MV-4-11 (cell line): ENCODE measurements around the gene RUNX3.

ENCODE experiments used
- DNase-seq: peaks from one replicate; lab custom pipeline; 2025; lab: John Stamatoyannopoulos, UW

RUNX3 gene

DNA sequence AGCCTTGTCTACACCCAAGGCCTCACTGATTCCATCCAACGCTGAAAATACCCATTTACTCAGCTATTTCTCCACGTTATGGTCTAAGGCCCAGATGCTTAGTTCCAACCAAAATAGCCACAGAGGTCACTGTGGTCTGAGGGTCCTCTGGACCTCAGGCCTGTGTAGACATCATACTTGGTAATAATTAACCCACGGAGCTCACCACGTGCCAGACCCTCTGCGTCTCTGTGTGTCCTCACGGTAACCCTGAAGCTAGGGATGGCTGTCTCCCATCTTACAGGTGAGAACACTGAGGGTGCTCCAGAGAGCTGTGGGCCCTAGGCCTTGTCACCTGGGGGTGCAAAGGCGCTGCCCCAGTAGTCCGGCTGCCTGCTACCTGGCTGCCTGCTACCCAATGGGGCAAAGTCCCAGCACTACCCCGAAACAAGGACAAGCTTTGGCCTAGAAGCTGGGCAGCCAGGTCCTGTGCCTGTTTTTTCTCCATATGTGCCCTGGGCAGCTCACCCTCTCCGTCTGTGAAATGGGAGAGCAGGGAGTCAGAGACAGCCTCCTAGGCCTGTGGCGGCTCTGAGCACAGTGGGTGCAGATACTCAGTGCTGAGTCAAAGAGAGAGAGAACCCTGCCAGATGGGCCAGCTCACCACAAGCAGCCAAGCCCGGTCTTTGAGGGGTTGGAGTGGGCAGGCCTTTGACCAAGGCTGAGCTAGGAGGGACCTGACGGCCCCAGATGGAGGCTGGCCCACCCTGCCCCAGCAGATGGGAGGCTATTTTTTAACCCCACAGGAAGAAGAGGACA, 17.0 kb upstream of the RUNX3 start:
- no peak for DNase-seq

DNA sequence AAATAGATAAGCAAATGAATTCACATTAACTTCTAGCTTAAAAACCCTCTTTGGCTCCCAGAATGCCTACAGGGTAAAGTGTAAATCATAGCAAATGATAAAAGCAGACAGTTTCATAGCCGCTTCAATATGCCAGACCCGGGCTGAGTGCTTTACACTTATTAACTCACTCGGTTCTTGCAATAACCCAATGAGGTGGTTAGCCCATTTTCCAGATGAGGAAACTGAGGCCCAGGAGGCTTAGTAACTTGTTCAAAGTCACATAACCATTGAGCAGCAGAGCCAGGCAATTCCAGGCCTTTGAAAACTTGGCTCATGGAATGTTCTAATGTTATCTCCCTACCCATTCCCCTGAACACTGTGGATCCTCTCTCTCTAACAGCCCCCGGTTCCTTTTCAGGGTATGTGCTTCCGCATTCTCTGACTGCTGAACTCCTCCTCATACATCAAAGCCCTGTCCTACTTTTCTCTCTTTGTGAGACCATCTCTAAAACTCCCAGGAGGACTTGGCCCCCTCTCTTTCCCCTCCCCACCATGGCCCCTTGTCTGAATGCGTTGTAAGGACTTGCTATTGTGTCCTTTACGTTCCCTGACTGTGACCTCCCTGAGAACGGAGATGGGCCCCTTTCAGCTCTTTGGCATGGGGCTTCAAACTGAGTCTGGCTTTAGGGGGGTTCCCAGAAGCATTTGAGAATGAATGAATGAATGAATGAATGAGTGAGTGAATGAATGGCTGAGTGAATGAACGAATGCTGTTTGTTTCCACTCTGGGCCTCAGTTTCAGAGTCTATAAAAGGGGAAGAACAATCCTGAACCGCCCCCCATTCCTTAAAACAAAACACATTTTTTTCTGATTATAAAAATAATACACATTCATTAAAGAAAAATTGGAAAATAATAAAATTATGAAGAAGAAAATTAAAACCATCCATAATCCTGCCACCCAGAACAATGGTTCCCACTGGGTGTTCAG, 15.6 kb upstream of the RUNX3 start:
- DNase-seq = no peak

DNA sequence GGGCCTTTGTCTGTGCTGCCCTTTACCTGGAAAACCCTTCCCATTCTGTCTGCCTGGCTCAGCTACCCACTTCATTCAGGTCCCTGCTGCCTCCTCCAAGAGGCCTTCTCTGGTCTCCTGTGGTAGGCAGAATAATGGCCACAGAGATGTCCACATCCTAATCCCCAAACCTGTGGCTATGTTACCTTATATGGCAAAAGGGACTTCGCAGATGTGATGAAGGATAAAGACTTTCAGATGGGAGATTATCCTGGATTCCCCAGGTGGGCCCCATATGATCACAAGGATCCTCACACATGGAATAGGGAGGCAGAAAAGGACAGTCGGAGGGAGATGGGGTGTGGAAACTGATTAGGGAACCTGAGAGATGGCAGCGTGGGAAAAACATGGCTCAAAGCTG, 14.2 kb upstream of the RUNX3 start:
- DNase-seq = no peak

DNA sequence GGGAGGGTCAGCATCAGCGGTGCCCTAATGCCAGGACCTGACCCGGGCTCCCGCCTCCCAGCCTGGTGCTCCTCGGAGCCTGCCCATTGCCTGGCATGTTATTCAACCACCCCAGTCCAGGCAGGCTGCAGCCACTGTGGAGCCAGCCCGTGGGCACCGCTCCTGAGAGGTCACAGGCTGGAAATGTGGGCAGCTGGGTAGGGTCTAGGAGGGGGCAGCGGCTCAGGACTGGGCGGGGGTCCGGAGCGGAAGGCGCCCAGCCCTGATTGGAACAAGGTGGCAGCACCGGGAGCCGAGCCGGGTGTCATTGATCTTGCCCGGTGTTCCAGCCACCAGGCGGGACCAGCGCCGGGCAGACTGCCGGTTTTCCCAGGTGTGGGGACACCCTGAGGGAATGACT, 12.7 kb upstream of the RUNX3 start:
- no peak for DNase-seq

DNA sequence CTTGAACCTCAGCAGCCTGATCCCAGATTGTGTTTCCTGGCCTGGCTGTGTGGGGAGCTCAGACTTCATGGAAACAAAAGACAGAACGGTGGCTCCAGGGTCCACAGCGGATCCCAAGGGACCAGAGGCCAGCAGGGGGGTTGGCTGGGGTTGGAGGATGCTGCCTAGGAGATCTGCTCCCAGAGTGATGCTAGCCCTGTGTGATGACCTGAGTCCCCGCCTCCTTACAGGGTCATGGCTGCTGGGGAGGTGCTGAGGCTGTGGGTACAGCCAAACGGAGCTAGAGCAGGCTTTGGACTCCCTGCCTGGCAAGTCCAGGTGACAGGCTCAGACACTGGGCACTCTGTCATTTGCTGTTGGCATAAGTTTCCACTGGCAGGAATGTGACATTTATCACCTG, 11.5 kb upstream of the RUNX3 start:
- no peak for DNase-seq

DNA sequence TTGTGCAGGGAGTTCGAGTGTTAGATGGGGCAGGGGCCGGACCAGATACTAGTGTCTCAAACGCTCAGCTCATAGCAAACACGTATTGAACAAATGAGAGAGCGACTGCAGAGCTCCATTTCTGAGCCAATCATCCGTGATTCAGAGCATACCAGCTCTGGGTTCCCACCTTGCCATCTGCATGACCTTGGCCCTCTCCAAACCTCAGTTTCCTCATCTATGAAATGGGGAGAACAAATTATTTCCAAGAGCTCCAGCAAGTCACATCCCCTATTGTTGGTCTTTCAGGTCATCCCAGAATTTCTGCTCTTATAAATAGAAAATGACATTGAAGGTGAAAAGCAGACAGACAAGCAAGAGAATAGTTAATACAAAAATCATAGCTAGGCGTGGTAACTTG, 10.2 kb upstream of the RUNX3 start:
- no peak for DNase-seq

DNA sequence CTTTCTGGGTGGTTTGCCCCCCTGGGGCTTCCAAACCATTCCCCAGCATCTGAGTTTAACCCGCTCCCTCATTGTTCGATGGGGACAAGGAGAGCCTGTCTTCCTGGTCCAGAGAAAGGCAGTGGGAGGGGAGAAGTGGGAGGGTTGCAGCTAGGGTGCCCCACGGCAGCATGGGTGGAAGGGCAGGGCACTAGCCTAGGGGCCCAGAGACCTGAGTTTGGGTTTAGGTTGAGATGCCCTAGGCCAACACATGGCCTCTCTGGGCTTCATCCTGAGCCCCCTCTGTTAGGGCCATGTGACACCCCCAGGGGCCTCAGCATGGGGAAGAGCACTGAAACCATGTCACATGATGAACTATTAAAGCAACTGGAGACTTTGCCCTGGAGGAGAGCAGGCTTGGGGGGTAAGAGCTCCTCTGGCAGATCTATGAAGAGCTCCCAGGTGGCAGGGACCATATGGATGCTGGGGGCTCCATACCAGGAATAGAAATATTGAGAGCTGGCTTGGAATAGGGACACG, 9.7 kb upstream of the RUNX3 start:
- DNase-seq = no peak

DNA sequence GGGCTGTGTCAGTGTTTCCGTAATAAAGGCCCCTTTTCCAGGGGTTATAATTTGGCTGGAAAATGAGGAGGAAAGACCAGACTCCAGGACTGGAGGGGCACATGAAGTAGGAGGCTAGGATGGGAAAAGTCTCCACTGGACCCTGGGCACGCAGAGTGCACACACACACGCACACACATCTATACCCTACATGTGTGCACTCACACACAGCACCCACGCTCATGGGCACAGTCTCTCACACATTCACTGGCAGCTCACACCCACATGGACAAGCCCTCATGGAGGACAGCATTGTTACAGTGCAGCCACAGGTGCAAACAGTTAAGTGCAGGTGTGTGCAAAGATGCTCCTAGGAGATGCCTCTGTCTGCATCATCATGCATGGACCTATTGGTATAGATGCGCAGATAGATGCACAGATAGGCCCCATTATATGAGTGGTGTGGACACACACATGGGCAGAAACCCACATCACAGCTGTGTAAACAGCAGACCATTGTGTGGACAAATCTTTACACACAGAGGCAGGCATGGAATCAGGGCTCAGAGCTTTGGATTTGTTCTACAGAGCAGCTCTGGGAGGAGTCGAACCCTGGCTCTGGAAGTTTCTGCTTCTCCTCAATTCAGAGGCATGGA, 9.1 kb upstream of the RUNX3 start:
- no peak for DNase-seq

DNA sequence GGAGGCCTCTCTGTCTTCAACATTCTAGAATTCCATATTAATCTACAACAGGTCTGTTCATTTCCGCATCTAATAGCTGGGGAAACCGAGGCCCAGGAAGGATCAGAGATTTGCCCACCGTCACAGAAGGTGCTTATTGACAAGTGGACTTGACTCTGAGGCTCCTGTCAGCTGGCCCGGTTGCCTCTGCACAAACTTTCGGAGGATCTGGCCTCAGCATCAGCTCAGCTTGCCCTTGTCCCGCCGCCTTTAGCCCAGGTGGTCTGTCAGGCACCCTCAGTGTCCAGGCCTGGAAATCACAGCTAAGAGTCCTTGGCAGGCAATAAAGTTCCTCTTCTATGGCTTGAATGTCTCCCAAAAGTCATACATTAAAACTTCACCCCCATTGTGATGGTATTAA, 8.2 kb upstream of the RUNX3 start:
- no peak for DNase-seq

DNA sequence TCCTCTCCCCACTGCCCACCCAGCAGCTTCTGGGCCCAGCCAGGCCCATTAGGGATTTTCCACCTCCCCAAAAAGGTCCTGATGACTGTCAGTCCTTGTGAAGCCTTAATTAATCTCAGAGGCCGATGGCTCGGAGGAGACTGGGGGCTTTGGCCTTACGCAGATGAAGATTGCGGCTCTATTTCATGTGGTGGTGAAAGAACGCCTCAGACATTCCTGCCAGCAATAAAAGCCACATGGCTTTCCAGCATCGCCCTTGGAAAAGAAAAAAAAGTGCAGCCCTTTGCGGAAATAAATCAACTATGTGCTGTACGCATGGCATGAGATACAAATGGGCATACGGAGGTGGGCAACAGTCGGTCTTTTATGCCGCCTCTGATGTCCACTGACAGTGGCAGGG, 6.6 kb upstream of the RUNX3 start:
- no peak for DNase-seq

DNA sequence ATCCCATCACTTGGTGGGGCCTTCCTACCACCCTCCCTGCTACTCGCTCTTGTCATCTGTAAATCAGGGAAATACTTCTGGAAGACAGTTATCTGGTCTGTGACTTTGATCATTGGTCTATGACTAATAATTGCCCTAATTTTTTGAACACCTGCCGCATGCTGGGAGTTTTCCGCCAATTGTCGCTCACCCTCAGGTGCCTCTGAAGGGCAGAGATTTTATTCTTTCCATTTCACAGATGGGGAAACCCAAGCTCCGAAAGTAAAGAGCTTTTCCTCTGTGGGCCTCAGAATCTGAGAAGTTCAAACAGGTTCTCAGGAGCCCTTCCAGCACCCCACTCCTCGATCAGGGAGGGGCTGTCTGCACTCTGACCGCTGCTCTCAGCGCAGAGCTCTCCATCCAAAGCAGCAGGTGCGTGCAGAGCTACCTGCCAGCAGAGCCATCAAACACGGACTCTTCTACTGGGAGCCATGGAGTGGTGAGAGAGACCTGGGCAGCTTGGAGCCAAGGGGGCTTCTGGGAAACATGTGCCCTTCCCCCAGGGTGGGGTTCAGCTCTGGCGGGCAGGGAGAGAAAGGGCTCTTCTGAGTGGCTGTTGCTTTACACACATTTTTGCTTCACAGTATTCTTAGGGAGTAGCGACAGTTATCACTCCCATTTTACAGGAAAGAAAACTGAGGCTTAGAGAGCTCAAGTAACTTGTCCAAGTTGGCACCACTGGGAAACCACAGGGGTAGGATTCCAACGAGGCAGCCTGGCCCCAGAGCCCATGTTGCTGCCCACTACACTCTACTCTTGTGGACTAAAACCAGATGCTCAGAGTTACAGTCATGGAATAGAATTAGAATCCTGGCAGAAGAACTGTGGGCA, 5.8 kb upstream of the RUNX3 start:
- DNase-seq = no peak

DNA sequence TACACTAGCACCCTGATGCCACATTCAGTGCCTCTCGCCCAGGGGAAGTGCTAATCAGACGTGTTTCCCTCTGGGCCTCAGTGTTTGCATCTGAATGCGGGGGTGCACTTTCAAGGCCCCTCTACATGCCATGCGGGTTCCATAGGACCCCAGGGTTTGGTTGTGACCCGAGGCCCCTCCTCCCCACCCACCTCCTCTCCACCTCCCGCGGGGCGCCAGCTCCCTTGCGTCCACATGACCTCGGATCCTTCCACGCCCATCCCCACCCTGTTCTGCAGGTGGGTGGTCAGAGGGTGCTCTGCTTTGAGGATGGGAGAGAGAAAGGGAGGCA, 5.1 kb upstream of the RUNX3 start:
- no peak for DNase-seq

DNA sequence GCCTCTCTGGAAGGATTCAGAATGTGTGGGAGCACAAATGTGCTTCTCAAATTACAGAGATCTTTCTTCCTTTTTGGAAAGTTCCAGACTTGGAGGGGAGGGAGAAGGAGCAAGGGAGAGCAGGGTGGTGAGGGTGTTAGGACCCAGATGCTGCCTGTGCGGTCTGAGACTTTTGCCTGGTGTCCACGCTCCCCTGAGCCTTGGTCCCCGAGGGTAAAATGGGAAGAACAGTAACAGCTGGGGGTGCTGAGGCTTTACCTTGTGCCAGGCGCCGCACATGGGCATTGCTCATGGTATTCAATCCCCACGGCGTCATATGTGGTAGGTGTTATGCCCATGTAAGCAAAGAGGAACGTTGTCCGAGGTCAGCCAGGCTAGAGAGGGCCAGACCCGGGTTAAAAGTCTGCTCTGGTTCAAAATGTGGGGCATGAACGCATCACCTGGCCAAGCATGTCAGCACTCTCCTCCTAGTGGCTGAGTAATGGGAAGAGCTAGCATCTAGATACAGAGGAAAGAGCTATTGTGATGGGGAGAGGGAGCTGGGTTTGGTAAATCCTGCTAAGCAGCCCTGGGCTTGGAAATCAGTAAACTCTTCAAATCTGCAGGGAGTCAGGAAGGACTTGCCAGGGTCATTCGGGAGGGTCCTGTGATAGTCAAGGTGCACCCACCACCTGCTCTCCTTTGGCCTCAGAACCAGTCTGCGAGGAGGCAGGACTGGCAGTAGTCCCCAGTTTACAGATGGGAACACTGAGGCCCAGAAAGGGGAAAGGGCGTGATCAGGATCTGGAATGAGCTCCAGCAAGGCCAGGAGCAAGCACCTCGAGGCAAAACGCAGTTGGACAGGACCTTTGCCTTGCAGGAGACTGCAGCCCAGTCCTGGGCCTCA, 4.5 kb upstream of the RUNX3 start:
- DNase-seq = no peak

DNA sequence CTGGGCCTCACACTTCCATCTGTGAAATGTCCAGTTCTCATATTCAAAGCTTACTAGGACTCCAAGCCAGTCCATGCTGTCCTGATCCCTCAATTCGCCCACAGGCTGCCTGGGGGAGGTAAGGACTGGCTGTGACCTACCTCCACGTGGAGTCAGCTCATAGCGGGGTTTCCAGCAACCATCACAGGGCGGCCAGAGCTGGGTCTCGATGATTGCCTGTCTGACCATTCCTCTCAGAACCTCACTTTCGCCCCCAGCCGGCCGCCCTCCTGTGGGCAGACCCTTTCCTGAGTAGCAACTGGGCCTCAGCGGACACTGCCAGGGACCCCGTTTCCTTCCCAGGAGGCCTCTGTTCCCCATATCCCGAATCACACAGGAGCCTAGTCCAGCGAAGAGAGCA, 3.4 kb upstream of the RUNX3 start:
- DNase-seq = no peak

DNA sequence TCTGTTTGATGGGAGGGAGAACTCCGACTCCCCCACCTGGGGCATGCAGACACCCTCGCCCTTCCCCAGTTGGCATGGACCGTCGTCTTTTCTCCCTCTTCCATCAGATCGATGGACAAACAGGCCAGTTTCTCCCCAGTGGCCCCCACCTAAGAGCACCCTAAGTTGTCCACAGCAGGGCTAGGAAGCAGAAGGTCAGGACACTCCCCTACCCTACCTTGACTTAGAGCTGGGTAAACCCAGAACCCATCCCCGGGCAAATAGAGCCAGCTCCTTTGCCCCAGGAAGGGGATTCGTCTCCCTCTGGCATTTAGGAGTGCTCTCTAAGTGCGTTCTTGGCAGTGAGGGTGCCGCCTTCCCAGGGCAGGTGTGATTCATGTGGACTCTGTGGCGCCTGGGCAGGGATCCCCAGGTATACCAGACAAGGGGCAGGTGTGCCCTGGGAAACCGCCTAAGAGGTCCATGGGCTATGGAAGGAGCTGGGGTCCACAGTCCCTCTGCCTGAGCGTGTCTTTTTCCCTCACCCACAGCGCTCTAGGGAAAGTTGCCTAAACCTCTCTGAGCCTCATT, 2.7 kb upstream of the RUNX3 start:
- no peak for DNase-seq

DNA sequence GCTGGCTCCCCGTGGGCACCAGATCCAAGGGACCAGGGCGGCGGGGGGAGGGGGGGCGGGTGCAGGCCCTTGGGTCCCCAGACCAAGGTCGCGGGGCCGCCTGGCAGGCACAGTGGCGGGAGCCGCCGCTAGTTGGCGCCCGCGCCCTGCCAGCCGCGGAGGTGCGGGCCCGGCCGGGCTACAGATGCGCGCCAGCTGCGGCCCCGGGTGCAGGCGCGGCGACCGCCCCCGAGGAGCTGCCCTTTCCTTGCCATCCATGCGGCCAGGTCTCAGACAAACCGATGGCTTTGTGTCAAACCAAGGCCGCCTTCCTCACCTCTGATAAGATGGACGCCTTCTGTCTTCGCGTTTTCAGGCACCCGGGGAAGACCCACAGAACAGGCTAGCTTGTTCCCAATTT, 2.2 kb upstream of the RUNX3 start:
- DNase-seq = peak; percentile 26

DNA sequence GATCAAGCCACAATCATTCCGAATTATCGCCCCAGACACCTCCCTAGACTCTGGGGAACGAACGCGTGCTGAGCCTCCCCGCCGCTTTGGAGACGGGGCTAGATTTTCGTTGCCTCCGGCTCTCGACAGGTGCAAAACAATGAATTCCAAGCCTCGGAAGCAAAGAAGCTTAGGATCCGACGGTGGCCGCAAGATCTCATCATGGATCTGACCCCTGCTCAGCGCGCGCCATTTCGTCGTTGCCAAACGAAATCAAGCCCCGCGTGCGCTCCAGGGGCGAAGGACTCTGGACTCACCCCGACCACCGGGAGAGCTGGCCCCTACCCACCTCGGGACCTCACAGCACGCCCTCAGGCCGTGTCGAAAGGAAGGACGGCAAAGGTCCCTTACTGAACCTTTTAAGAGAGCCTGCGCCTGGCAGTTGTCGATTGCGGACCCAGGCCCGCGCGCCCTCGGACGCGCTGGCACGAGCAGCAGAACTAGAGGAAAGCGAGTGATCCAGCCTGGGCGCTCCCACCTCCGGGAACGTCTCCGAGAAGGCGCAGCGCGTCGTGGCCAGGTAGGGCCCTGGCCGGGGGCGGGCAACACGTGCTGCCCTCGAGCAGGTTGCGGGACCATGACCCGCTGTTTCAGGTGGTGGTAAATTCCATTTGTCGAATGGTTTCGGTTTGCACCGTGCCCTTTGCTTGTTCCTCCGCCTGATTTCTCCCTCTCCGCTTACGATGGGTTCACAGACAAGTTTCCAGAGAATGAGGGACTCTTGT, 1.6 kb upstream of the RUNX3 start:
- DNase-seq = no peak

DNA sequence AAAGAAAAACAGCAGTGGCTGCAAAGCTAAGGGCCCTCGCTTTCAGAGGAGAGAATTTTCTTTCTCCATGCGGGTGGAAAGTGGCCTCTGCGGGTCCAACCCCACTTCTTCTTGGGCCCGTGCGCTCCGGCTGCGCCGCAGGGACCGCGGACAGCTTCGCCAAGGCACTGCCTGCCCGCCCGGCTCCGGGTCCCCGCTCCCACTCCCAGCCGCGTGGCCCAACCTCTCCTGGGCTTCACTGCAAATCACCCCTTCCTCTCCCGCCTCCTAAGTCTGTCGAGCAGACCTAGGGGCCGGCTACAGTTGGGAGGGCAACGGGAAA, 1.0 kb upstream of the RUNX3 start:
- DNase-seq = no peak

DNA sequence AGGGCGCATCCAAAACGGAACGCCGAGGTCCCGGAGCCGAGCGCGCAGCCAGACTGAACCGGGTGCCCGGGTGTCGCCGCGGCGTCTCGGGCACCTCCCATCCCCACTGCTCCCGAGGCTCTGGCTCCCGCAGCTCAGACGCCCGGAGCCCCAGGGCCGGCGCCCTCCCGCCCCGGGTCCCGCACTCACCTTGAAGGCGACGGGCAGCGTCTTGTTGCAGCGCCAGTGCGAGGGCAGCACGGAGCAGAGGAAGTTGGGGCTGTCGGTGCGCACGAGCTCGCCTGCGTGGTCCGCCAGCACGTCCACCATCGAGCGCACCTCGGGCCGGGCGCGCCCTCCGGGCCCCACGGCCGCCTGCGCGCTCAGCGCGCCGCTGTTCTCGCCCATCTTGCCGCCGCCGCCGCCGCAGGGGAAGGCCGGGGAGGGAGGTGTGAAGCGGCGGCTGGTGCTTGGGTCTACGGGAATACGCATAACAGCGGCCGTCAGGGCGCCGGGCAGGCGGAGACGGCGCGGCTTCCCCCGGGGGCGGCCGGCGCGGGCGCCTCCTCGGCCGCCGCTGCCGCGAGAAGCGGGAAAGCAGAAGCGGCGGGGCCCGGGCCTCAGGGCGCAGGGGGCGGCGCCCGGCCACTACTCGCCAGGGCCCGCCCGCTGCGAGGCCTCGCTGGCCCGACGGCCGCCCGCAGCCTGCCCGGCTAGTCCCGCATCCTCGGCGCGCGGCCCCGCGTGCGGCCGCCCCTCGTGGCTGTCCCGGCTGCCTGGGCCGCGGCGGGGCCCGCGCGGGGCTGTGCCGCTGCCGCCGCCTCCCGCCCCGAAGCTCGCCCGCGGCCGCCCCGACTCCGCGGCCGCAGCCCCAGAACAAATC, 447 bp downstream of the RUNX3 start:
- DNase-seq = peak; percentile 43
